Measurements from ENCODE around the gene ABHD2.

Gene ABHD2

DNA sequence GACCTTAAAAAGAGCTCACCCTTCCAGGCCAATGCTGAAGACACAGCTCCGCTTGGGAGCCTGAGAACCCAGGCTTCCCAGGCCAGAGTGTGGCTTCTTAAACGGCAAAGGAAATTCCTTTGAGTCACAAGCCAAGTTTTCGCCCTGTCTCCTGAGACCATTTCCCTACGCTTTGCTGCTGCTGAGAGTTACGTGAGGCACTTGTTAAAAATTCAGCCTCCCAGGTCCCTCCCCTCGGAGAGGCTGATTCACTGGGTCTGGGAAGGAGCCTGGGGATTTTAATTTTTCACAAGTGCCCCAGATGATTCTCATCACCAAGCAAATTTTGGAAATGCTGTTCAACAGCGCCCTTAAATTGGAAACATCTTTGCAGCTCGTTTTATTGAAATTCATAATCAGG, 107.6 kb downstream of the ABHD2 start:
- DNase-seq (ENCODE audit: low read depth), result no peak

DNA sequence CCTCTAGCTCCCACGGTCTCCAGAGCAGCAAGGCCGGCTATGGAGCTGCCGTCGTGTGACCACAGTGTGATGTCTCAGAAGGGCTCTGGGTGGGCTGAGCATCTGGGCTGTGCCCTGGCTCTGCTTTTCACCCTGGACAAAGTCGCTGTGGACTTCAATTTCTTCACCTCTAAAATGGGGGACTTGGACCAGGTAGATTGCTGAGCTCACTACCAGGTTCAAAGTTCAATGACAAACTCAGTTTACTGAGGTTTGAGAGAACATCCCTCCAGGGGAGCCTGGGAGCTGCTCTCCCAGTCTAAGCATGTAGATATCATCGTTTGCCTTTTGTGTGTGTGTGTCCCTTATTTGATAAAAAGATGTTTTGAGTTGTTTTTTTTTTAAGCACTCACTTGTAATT, 108.0 kb downstream of the ABHD2 start:
- DNase-seq (ENCODE audit: low read depth), result no peak

DNA sequence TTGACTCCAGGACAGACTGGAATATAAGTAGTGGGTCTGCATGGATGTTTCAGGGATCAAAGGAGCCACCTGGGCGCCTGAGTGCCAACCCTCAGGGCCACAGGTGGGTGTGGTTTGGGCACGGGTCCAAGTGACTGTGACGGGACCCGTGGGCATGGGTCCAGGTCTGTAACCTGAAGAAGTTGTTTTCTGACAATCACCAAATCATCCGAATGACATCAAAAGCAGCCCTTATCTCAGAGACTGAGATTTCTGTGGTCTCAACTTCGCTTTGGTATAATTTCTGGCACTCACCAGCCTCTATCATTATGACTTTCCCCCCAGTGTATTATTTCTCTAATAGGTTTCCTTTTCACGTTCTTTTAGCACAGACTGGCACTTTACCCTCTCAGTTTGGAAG, 108.7 kb downstream of the ABHD2 start:
- no peak for DNase-seq (ENCODE audit: low read depth)

DNA sequence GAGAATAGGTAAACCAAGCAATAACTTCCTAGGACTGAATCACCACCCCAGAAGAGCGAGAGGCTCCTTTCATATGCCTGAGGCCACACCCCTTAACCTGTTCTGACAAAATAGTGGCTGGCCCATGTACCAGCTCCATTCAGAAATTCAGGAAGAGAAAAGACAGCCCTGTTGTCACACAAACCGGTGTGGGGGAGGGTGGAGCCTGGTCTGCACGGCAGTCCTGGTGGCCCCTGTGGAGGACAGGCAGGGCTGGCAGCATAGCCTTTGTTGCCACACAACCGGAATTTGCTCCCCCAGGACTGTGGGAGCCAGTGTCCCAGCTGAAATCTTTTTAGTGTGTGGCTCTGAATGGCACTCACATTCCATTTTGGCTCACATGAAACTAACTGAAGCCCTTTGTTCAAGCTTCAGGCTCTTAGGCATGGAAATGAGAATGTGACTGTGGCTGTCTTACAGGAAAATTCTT, 109.3 kb downstream of the ABHD2 start:
- no peak for DNase-seq (ENCODE audit: low read depth)

DNA sequence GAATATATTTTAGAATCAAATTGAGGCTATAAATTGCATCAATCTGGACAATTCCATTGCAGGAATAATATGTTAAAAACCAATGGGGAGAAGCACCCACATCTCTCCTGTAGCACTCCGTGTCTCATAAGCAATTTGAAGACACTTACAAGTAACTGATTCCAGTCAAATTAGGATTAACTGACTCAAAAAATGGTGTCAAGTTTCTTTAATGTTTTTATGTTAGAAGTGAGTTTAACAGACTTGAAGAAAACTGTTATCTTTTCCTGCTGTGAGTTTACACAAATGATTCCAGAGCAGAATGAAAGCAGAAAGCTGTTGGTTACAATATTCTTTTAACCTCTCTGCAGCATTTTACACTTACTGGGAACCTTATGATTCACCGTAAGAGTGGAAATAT, 109.9 kb downstream of the ABHD2 start:
- DNase-seq (ENCODE audit: low read depth), result no peak

DNA sequence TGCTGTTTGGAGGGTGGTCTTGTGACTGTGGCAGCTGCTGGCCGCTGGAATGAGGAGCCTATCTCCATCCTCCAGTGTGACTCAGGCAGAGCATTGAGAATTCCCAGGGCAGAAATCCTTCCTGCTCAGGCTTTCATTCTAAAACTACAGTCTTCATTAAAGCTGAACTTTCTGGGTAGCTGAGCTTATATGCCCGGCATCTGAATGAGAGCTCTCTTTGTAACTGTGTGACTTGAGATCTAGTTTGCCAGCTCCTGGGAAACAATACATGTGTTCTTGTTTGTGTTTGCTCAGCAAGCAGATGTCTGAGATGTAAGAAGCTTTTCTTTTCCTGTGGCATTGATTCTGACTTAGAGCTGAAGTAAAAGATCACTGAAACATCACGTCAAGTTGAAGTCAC, 110.7 kb downstream of the ABHD2 start:
- no peak for DNase-seq (ENCODE audit: low read depth)

DNA sequence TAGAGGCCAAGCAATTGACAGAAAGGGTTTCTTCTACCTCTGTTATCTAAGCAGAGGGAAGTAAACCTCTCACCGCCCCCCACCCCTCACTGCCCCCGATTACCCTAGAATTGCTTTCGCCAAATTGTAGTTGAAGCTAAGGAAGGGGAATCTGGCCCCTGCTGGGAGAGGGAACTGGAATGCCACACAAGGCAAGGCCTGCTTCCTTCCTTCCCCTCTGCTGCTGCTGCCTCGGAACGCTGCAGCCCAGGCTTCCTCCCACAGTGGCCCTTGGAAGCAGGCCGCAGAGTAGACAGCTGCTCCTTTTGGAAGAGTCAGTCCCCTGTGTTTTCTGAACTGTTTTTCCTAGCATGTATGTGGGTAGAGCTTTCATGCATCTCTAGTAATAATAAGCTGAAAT, 111.5 kb downstream of the ABHD2 start:
- no peak for DNase-seq (ENCODE audit: low read depth)

DNA sequence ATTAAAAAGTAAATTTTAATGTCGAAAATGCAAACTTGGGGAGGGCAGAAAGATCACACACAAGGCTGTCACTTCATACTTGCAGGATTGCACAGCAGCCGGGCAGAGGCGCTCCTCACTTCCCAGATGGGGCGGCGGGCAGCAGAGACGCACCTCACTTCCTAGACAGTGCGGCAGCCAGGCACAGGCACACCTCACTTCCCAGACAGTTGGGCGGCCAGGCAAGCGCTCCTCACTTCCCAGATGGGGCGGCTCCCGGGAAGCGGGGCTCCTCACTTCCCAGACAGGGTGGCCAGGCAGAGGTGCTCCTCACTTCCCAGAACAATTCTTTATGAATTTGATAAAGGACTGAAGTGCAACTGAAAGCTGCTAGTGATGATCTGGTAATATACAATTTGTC, 111.9 kb downstream of the ABHD2 start:
- DNase-seq (ENCODE audit: low read depth), result no peak

DNA sequence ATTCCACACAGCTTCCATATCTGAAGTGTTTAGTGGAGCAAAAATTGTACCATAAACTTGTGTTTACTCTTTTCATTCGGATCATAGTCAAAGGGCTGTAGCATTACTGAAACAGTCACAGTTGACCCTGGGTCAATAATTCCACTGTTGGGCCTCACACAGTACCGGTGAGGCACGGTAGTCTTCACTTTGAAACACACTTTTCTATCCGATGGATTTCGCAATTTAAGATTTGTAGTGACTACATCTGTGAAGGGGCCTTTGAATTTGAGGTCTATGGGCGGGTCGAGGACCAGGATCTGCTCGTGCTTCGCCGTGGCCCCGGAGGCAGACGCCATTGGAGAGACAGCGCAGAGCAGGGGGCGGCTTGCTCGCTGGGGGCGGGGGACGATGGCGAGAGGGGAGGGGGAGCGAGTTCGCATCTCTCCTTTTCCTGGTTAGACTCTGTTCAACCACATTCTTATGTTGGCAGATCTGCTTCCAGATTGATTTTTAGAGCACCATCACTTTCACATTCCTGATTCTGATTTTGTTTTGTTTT, 113.3 kb downstream of the ABHD2 start:
- DNase-seq (ENCODE audit: low read depth), result no peak

DNA sequence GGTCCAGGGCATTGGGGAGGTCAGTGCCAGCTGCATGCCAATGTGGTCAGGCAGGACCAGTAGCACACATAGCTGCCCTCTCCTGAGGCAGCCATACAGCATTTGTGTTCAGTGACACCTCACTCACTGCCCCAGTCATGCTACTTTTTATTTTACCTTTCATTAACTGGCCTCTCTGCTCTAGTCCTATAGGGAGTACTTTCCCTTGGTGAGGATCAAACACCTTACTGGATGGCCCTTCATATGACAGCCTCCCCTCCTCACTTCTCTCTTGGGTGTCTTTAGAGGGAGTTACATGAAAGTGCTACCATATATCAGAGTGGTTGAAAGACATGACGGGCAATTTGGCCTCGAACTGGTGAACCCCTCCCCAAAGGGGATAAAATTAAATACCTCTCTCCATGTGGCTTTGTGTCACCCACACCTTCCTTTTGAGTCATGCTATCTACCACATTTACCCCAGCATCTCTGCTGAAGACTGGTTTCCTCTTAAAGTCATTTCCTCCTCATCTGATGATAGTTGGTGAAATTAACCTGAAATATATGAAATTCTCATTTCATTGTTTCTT, 115.5 kb downstream of the ABHD2 start:
- no peak for DNase-seq (ENCODE audit: low read depth)

DNA sequence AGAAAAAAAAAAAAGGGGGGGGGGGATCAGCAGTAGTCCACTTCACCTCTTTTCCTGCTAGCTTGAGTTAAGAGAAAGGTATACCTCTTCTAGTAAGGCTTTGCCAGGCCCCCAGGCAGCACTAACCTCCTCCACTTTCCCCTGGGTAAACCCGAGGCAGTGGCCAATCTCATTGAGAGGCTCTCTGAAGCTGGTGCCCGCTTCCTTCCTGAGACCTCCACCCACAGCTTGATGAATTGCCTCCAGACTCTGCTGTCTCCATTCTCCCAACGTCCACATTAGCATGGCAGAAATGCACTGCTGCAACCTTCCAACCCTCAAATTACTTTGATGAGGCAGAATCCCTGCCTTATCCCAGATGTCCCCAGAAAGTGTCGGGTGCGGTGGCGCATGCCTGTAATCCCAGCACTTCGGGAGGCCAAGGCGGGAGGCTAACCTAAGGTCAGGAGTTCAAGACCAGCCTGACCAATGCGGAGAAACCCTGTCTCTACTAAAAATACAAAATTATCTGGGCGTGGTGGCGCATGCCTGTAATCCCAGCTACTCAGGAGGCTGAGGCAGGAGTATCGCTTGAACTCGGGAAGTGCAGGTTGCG, 117.8 kb downstream of the ABHD2 start:
- DNase-seq (ENCODE audit: low read depth), result no peak

DNA sequence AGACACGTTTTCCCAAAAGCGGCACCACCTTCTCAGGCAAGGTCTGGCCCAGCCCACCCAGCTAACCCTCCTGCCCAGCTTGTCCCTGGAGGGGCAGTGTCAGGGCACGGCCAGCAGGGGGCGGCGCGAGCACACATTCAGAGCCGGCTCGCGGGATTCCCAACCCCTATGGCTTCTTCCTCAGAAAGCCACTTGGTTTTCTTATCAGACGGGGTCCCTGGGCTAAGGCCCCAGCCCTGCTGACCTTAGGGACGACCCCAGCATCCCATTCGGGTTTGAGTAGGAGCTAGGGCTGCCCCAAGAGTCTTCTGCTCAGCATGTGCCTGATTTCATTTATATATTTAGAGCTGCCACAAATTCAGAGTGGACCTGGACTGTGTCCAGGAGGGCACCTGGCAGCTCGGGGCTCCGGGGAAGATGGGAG, 118.7 kb downstream of the ABHD2 start:
- DNase-seq (ENCODE audit: low read depth), result peak; percentile 65

DNA sequence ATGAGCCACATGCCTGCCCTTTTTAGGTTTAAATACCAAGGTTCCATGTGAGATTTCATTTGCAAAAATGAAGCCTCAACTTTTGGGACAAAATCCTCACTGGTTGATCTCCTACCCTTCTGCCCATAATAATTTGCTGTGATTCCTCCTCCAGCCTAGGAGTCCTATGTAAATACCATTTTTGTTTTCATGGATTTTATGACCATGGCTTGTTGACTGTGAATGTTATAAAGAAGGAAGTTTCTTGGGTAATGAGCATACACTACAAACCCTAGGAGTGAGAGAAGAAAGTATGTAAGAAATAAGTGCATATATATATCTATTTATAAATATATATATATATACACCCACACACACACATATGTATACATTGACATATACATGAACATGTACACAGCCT, 120.0 kb downstream of the ABHD2 start:
- DNase-seq (ENCODE audit: low read depth), result no peak

DNA sequence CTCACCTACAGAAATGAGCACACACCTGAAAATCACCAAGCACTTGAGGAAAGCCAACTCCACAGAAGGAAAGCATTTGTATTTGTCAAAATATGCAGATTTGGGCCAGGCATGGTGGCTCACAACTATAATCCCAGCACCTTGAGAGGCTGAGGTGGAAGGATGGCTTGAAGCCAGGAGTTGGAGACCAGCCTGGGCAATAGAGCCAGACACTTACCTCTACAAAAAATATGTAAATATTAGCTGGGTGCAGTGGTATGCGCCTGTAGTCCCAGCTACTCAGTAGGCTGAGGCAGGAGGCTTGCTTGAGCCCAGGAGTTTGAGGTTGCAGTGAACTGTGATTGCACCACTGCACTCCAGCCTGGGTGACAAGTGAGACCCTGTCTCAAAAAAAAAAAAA, 120.8 kb downstream of the ABHD2 start:
- no peak for DNase-seq (ENCODE audit: low read depth)

DNA sequence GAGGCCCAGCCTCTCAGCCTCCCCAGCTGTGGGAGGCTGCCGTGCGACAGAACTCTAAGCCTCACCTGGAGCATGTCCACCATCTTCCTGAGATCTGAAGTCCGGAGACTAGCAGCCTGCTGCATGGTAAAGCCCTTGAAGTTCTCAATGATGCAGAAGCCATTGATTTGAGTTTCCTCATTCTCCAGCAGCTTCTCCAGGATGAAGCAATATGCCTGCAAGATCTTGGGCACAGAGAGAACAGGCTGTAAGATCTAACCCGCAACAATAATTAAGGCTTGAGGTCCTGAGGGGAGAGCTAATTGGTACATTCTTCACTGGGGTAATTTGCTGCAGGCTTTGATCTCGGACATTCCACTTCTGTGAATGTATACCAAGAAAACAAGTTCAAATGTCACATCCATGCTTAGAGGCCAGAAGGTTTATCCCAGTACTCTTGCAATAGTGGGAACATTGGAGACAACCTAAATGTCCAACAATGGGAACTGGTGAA, 123.5 kb downstream of the ABHD2 start:
- no peak for DNase-seq (ENCODE audit: low read depth)

DNA sequence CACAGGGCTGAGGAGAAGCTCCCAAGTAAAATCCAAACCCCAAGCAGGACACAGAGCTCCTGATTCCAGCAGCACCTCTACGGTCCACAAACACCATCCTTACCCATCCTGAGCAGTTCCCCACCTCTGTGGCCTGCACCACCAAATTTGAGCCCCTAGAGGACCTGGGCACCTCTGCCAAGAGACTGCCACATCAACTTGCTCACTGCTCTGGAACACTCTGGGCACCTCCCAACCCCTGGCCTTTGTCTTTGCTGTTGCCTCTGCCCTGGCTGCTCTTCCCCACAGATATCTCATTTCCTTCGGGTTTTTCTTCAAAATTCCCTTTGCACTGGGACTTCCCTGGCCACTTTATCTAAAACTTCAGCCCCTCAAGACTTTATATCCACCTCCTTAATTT, 127.4 kb downstream of the ABHD2 start:
- no peak for DNase-seq (ENCODE audit: low read depth)

DNA sequence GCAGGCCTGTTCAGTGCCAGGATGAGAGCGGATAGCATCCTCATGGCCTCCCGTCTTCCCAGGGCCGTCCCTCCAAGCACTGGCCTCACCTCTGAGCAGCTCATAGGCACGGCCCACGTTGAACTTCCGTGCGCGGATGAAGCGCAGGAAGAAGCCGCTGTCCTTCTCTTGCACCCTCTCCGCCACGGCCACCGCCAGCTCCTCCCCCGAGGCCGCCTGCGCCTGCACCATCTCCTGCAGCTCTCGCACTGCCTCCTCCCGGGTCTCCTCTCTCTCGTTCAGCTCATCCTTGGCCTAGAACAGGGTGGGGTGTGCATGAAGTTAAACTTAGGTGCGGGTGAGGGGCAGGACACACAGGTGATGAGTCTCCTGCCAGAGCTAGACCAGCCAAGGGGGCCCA, 128.8 kb downstream of the ABHD2 start:
- DNase-seq (ENCODE audit: low read depth), result no peak

DNA sequence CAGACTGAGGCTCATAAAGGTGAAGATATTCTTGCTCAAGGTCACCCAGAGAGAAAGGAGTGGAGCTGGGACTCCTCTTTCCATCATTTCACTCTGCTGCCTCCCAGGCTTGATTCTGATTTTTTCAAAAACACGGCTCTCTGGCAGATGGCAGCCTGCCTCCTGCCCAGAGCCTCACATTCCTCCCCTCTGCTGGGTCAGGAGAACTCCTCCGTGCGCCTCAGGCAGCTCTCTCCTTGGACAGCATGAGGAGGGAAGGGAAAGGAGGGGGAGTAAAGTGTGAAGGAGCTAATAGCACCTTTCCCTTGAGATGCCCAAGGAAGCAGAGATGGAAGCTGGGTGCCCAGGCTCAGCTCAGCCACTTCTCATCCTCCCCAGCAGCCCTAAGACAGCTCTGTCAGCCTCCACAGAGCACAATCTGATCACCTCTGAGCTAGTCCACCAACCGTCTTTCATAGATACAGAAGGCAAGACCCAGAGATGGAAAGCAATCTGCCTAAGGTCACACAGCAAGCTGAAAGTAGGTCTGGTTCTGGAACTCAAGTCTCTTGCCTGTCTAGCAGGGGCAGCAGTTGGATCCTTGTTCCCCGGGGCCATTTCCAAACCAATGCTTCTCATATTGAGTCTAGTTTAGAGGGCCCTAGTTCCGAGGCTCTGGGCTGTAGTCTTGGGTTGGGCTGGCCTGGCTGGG, 129.6 kb downstream of the ABHD2 start:
- DNase-seq (ENCODE audit: low read depth), result no peak

DNA sequence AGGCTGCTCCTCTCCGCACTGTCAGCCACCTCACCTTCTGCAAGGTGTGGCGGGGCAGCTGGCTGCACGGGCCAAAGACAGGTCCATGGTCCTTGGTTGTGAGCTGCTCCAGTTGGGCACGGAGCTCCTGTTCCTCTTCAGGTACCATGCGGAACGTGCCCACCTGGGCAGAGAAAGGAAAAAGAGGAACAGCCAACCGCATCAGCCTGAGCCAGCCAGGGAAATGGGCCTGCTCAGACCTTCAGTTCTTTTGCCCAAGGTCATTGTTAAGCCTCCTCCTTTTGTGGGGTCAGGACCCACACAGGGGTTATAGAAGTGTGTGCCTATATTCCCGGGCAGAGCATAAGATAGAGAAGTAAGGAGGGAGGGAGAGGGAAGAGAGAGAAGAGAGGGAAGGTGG, 130.3 kb downstream of the ABHD2 start:
- no peak for DNase-seq (ENCODE audit: low read depth)

DNA sequence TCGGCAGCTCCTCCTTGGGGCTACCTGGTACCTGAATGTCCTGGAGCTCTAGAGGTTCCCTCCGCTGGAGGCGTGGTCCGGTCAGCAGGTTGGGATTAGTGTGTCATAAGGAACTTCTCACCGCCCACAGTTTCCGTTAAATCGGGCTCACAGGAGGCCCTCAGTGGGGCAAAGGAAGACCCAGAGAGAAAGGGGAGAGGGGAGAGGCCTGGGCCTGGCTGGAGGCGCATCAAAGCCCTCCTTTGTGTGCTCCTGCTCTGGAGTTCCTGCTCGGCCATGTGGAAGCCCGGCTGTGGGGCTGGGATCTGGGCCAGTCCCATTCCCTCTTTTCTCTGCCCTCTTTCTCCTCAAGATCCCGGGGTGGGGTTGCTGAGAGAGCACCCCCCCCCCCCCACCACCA, 133.3 kb downstream of the ABHD2 start, which contains the start of gene RLBP1:
Gene RLBP1 (minus strand): TSS at position 37 of the 400 bp plus-strand sequence. CDS start 2,604 bp downstream, outside the sequence.
- DNase-seq (ENCODE audit: low read depth), result no peak

DNA sequence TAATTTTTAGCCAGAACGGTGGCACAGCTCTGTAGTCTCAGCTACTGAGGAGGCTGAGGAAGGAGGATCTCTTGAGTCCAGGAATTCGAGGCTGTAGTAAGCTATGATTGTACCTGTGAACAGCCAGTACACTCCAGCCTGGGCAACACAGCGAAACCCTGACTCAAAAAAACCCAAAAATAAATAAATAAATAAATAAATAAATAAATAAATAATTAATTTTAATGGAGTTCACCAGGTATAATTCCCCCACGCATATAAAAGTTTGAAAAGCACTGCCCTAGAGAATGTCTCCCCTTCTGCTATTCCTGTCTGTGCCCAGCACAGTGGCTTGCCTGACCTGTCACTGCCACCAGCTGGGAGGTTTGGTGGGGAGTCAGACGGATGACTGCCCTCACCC, 137.3 kb downstream of the ABHD2 start:
- DNase-seq (ENCODE audit: low read depth), result no peak

DNA sequence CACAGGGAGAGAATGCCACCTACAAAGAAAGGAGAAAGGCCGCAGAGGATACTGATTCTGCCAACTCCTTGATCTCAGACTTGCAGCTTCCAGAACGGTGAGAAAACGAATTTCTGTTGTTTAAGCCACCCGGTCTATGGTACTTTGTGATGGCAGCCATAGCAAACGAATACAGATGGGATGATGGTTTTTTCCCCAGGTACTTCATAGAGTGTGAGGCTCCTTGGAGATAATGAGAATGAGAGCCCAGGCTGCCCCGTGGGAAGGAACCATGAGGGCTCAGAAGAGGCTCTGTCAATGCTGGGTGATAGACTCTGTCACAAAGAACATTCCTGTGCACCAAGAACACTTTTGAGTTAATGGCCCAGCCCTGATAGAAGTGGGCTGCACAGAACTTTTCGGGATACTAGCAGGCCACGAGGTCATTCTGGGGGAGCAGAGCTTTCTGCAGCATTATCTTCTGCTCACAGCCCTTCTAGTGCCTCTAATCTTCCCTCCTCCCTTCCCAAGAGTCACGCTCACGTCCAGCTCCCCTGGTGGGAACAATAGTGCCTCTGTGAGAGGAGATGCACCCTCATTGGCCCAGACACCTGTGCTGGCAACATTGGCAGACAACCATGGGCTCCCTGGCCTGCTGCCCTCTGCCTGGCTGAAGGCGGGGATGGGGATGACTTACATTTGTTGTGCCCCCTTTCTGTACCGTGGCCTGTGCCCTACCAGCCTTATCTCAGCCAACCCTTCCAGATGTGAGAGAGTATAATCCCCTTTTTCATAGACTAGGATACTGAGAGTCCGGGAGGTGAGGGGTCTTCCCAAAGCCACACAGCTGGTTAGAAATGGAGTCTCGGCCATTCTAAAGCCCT, 138.3 kb downstream of the ABHD2 start:
- no peak for DNase-seq (ENCODE audit: low read depth)
